Measurements from ENCODE around the gene MTOR. TPM values are rescaled to one million over a fixed set of nuclear protein-coding genes. Genes with fewer than 3 reads are reported as not detected.
"Not testable (repeated sequence)": the region's sequence is repeated elsewhere in the genome, so short reads cannot be mapped to it uniquely, and the experiment has no call there.

Gene MTOR
- total RNA-seq: 10 to 100 TPM; 29.3 to 34.1 TPM
- long read RNA-seq, full-length matches to known transcripts: 7 of 30 reads
- long read RNA-seq, partial matches to known transcripts: 19 of 30 reads
- long read RNA-seq, other reads (novel, unspliced or antisense): 4 of 30 reads

- ATAC-seq (peak; percentile 100), DNase-seq (peak; percentile 98)
- intact Hi-C loops (cut with DNase I): no loop called here
These were observed at the start of gene MTOR for GRCh38 chr1:11262171-11263049. MTOR (minus strand) TSS chr1:11262551; CDS start chr1:11259409, 3,142 bp downstream.

DNA sequence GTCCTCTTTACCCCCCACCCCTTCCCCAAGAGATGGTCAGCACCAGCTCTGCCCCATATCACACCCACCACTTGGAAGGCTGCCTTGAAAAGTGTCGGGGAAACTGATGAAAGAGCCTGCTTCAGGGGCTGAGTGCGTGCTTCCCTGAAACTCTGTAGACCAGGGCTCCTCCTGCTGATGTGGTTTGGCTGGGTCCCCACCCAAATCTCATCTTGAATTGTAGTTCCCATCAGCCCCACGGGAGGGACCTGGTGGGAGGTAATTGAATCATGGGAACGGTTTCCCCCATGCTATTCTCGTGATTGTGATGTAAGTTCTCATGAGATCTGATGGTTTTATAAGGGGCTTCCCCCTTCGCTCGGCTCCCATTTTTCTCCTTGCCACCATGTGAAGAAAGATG, 47.0 kb upstream of the MTOR start:
- intact Hi-C loops (cut with DNase I): no loop called here
- no peak for ATAC-seq
- no peak for DNase-seq

- no peak for DNase-seq
- no peak for ATAC-seq
- intact Hi-C loops (cut with DNase I): no loop called here
These were observed 46.4 kb upstream of the MTOR start for GRCh38 chr1:11308699-11309224.

DNA sequence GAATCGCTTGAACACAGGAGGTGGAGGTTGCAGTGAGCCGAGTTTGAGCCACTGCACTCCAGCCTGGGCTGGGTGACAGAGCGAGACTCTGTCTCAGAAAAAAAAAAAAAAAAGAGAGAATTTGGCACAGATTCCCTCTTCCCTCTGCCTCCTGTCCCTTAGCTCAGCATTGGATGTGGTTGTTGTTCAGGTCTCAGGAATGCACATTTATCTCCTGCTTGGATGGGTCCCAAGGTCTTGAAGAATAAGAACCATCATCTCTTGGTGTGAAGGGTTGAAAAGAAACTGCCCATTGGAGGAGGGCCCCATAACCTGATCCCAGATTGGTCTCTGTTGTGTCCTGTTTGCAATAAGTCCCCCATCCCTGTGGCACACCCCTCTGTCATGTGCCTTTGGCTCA, 45.5 kb upstream of the MTOR start:
- intact Hi-C loops (cut with DNase I): no loop called here
- ATAC-seq (no peak), DNase-seq (no peak)

GRCh38 chr1:11305516-11305915, 43.2 kb upstream of the MTOR start:
- DNase-seq; intact Hi-C loops (cut with DNase I): not testable (repeated sequence)

GRCh38 chr1:11302366-11302765, 40.0 kb upstream of the MTOR start:
- no peak for DNase-seq
- intact Hi-C loops (cut with DNase I): no loop called here
- ATAC-seq: no peak

More at GRCh38 chr1:11305516-11305915, 43.2 kb upstream of the MTOR start:
- ATAC-seq: not testable (repeated sequence)

DNA sequence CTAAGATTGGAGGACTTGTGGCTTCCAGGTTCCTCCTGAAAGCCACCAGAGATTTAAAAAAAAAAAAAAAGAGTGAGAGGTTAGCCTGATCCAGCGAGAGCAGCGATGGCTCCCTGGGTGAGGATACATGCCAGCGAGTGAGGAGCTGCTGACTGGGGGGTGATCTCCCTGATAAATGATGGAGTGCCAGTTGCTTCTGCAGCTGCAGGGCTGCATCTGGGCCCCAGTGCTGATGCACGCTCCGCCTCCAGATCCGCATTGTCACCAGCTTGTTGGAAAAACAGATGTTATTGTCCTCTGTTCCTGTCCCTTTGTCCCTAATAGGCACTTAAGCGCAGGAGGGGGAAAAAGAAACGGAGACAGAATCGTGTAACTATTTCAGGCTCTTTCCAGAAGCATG, 39.2 kb upstream of the MTOR start:
- ATAC-seq: no peak
- intact Hi-C loops (cut with DNase I): no loop called here
- no peak for DNase-seq

- ATAC-seq (no peak), DNase-seq (no peak)
- intact Hi-C loops (cut with DNase I): no loop called here
These were observed 36.8 kb upstream of the MTOR start for GRCh38 chr1:11299225-11299574.

DNA sequence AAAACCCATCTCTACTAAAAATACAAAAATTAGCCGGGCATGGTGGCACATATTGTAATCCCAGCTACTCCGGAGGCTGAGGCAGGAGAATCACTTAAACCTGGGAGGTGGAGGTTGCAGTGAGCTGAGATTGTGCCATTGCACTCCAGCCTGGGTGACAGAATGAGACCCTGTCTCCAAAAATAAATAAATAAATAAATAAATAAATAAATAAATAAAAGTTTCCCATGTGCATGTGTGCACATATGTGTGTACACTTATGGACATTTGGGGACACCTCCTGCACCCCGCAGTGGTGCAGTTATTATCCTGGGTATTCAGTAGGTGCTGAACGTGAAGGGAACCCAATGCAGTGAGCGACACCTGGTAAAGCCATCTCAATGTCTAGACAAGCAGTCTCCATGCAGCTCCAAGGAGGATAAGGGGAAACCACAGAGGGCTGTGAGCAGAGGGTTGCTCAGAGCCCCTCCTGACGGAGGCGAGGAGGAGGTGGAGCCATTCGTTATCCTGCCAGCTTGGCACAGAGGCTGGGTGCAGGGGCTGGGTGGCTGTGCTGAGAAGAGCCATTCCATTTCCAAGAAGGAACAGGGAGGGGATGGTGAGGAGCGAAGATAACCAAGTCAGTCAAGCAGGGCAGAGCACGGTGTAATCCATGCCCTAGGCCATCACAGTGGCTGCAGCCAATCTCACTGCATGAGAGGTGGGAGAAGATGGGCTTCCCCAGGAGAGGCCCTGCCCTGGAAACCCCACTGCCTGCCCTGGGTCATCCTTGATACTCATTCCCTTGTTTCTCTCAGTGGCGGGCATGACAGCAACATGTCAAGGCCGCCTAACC, 36.3 kb upstream of the MTOR start:
- ATAC-seq (no peak), DNase-seq (no peak)
- intact Hi-C loops (cut with DNase I): no loop called here

DNA sequence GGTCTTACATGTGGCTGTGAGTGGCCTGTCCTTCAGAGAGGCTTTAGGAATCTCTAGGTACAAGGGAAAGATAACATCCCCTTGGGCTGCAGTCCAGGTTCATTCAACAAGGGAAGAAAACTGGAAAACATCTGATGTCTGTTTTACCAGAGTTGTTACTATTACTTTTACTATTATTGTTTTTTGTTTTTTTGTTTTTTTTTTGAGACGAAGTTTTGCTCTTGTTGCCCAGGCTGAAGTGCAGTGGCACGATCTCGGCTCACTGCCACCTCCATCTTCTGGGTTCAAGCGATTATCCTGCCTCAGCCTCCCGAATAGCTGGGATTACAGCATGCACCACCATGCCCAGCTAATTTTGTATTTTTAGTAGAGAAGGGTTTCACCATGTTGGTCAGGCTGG, 35.4 kb upstream of the MTOR start:
- not testable (repeated sequence) for ATAC-seq, DNase-seq

GRCh38 chr1:11295905-11296304, 33.6 kb upstream of the MTOR start:
- no peak for DNase-seq
- intact Hi-C loops (cut with DNase I): no loop called here
- ATAC-seq: no peak

More for the DNA sequence above, 35.4 kb upstream of the MTOR start:
- intact Hi-C loops (cut with DNase I): not testable (repeated sequence)

GRCh38 chr1:11294951-11295350, 32.6 kb upstream of the MTOR start:
- intact Hi-C loops (cut with DNase I): no loop called here
- ATAC-seq (no peak), DNase-seq (no peak)

DNA sequence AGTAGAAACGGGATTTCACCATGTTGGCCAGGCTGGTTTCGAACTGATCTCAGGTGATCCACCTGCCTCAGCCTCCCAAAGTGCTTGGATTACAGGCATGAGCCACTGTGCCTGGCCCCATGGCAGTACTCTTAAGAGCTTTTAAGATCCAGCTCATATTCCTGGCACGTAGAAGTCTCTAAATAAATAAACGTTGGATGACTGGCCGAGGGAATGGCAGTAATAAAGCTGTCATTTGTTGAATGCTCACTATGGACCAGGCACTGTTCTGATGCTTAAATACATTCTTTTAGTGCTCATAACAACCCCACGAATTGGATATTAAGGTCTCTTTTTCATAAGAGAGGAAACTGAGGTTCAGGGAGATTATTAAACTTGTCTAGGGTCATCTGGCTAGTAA, 31.5 kb upstream of the MTOR start:
- ATAC-seq: no peak
- no peak for DNase-seq
- intact Hi-C loops (cut with DNase I): no loop called here

- intact Hi-C loops (cut with DNase I): no loop called here
- ATAC-seq: no peak
- DNase-seq: no peak
These were observed 28.7 kb upstream of the MTOR start for GRCh38 chr1:11291049-11291448.

DNA sequence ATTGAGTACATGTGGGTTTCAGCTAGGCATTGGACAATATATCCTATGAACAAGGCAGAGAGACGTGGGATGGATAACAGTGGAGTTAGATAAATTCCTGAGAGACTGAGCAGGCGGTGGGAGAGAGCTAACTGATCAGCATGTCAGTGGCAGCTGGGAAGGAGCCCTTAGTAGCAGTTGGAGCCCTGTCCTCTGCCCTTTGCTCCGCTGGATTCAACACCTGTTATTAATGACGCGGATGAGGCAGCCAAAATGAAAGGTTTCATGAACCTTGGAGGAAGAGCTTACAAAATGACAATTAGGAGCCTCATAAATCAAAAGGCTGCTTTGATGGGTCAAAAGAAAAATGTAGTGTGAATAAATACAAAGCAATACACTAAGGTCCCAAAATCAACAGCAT, 26.7 kb upstream of the MTOR start:
- intact Hi-C loops (cut with DNase I): no loop called here
- no peak for DNase-seq
- no peak for ATAC-seq

- ATAC-seq (no peak), DNase-seq (no peak)
- intact Hi-C loops (cut with DNase I): no loop called here
These were observed 24.5 kb upstream of the MTOR start for GRCh38 chr1:11286735-11287410.

GRCh38 chr1:11285883-11286734, 23.8 kb upstream of the MTOR start:
- intact Hi-C loops (cut with DNase I): no loop called here
- ATAC-seq: no peak
- DNase-seq: no peak

- intact Hi-C loops (cut with DNase I): no loop called here
- no peak for DNase-seq
- no peak for ATAC-seq
These were observed 22.4 kb upstream of the MTOR start for GRCh38 chr1:11284784-11285183.
